ENCODE data around the gene KDM5C.

GRCh38 chrX:53195401-53195800 is 29.6 kb downstream of the KDM5C start:
- TF ChIP-seq, protein P1, sequence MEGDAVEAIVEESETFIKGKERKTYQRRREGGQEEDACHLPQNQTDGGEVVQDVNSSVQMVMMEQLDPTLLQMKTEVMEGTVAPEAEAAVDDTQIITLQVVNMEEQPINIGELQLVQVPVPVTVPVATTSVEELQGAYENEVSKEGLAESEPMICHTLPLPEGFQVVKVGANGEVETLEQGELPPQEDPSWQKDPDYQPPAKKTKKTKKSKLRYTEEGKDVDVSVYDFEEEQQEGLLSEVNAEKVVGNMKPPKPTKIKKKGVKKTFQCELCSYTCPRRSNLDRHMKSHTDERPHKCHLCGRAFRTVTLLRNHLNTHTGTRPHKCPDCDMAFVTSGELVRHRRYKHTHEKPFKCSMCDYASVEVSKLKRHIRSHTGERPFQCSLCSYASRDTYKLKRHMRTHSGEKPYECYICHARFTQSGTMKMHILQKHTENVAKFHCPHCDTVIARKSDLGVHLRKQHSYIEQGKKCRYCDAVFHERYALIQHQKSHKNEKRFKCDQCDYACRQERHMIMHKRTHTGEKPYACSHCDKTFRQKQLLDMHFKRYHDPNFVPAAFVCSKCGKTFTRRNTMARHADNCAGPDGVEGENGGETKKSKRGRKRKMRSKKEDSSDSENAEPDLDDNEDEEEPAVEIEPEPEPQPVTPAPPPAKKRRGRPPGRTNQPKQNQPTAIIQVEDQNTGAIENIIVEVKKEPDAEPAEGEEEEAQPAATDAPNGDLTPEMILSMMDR (IDR thresholded peaks at IDR 0.05): no peak
- no peak for TF ChIP-seq POLR2A (IDR thresholded peaks at IDR 0.05)
